GM12878 (cell line): ENCODE data around the gene PAX5. TPM values are rescaled to one million over a fixed set of nuclear protein-coding genes. Genes with fewer than 3 reads are reported as not detected.

Experiments
- ATAC-seq: fragments of 200-7000 bp; cut with Tn5 transposase; 3 replicates; pipeline ENCODE4 v1.9.1; 2020; ENCODE audit warnings: mild to moderate bottlenecking, moderate library complexity
- BruUV-seq: library from RNA; stranded (reverse); fragments of 400-500 nt; replicated peaks from 2 replicates; lab custom pipeline; 2021; lab: Mats Ljungman, UMichigan
- CTCF ChIA-PET: fragments of 300-600 bp; sonication (Branson Sonifier 250); formaldehyde crosslinking; extraction: SDS; loops from one replicate; lab custom pipeline; 2021; ENCODE audit warnings: inconsistent platforms; lab: Yijun Ruan, JAX
- POLR2A ChIA-PET: fragments of 350-600 bp; formaldehyde crosslinking; extraction: SDS; loops from one replicate; lab custom pipeline; 2021; ENCODE audit warnings: inconsistent platforms; lab: Charles Lee
- RAD21 ChIA-PET: fragments of 300-600 bp; sonication (Branson Sonifier 250); formaldehyde crosslinking; loops from one replicate; lab custom pipeline; 2023; ENCODE audit warnings: antibody characterized with exemption; ENCODE audit not compliant: unreplicated experiment; lab: Charles Lee
- SMC1A ChIA-PET: fragments of 300-600 bp; sonication (Branson Sonifier 250); formaldehyde crosslinking; loops from one replicate; lab custom pipeline; 2023; ENCODE audit not compliant: unreplicated experiment, uncharacterized antibody; lab: Charles Lee
- DNase-seq: peaks from one replicate; pipeline ENCODE4 v3.0.0-alpha.2; 2011; ENCODE audit warnings: low read depth, low spot score
- FAIRE-seq: peaks from 3 replicates; lab custom pipeline; 2011; peaks lifted over from hg19 to GRCh38; lab: Jason Lieb, UNC
- H2AFZ ChIP-seq: 2 replicates; pipeline ENCODE4 v1.6.0; 2011; ENCODE audit warnings: low read depth, low read length, control low read depth; ENCODE audit not compliant: control insufficient read depth
- H3K27ac ChIP-seq: 2 replicates; pipeline ENCODE4 v1.5.1; 2011; ENCODE audit warnings: control low read depth; ENCODE audit not compliant: control insufficient read depth, insufficient read depth
- H3K27me3 ChIP-seq, 2 experiments: replicated peaks in 1 of 2; 2 replicates each; pipeline versions ENCODE4 v1.6.0 to v1.6.1; 2011; ENCODE audit warnings: low read length in 1 of 2; ENCODE audit not compliant: control insufficient read depth in 2 of 2, insufficient read depth in 2 of 2
- H3K36me3 ChIP-seq, 2 experiments: 2 replicates each; pipeline ENCODE4 v1.5.1; 2011; ENCODE audit warnings: low read length in 1 of 2; ENCODE audit not compliant: control insufficient read depth in 2 of 2, insufficient read depth in 2 of 2
- H3K4me1 ChIP-seq: 2 replicates; pipeline ENCODE4 v1.6.1; 2011; ENCODE audit warnings: mild to moderate bottlenecking, low read length, moderate library complexity, mixed read lengths; ENCODE audit not compliant: control insufficient read depth, insufficient read depth
- H3K4me2 ChIP-seq: 2 replicates; pipeline ENCODE4 v1.6.0; 2011; ENCODE audit warnings: control low read depth; ENCODE audit not compliant: control insufficient read depth, insufficient read depth
- H3K4me3 ChIP-seq: fragments of 200-600 bp; sonication (generic); 2 replicates; pipeline ENCODE4 v1.5.1; 2016
- H3K79me2 ChIP-seq: 2 replicates; pipeline ENCODE4 v1.6.0; 2011; ENCODE audit warnings: low read length; ENCODE audit not compliant: control insufficient read depth, insufficient read depth
- H3K9ac ChIP-seq: 2 replicates; pipeline ENCODE4 v1.8.0; 2011; ENCODE audit warnings: low read length, control low read depth, mixed read lengths; ENCODE audit not compliant: control insufficient read depth, insufficient read depth
- H3K9me3 ChIP-seq: replicated peaks from 3 replicates; pipeline ENCODE4 v1.5.1; 2011; ENCODE audit warnings: mild to moderate bottlenecking, low read length; ENCODE audit not compliant: control insufficient read depth, insufficient read depth
- H4K20me1 ChIP-seq: 2 replicates; pipeline ENCODE4 v1.6.0; 2011; ENCODE audit not compliant: control insufficient read depth, insufficient read depth
- ASH2L ChIP-seq: fragments of 300-600, 200-600 bp; sonication (generic); IDR thresholded peaks from 2 replicates; pipeline ENCODE4 v1.6.1; 2017; ENCODE audit warnings: low read depth, mild to moderate bottlenecking, borderline replicate concordance
- ATF7 ChIP-seq: fragments of 450-650 bp; IDR thresholded peaks from 2 replicates; pipeline ENCODE4 v1.6.1; 2016; ENCODE audit warnings: low read depth, mild to moderate bottlenecking
- BACH1 ChIP-seq: fragments of 450-650 bp; IDR thresholded peaks from 2 replicates; pipeline ENCODE4 v1.6.1; 2017; ENCODE audit warnings: mild to moderate bottlenecking, borderline replicate concordance
- E2F8 ChIP-seq: fragments of 450-650 bp; IDR thresholded peaks from 2 replicates; pipeline ENCODE4 v1.6.1; 2018; ENCODE audit warnings: mild to moderate bottlenecking, low read depth, moderate library complexity; ENCODE audit not compliant: partially characterized antibody
- ELK1 ChIP-seq: IDR thresholded peaks from 2 replicates; pipeline ENCODE4 v1.6.1; 2012; ENCODE audit warnings: low read depth, low read length, improper control_type of control experiment
- FOXM1 ChIP-seq: IDR thresholded peaks from 2 replicates; pipeline ENCODE4 v1.6.1; 2012; ENCODE audit warnings: low read depth, mild to moderate bottlenecking, inconsistent platforms, low read length, moderate library complexity
- HDAC2 ChIP-seq: fragments of 200-600 bp; sonication (generic); IDR thresholded peaks from 2 replicates; pipeline ENCODE4 v1.6.1; 2017
- KAT2A ChIP-seq: conservative IDR thresholded peaks from 2 replicates; pipeline ENCODE4 v1.6.1; 2011; ENCODE audit warnings: low read depth, low read length; ENCODE audit not compliant: control insufficient read depth
- MYC ChIP-seq: IDR thresholded peaks from 2 replicates; pipeline ENCODE4 v1.6.1; 2011; ENCODE audit warnings: mild to moderate bottlenecking, low read length, moderate library complexity, inconsistent platforms; ENCODE audit not compliant: insufficient read depth, insufficient replicate concordance, insufficient read length, severe bottlenecking
- PAX5 ChIP-seq: IDR thresholded peaks from 2 replicates; pipeline ENCODE4 v1.6.1; 2011; ENCODE audit warnings: low read depth, low read length, borderline replicate concordance
- RAD21 ChIP-seq: IDR thresholded peaks from 2 replicates; pipeline ENCODE4 v1.6.1; 2011; ENCODE audit warnings: mild to moderate bottlenecking, low read depth, low read length, moderate library complexity; ENCODE audit not compliant: insufficient read depth
- RUNX3 ChIP-seq: IDR thresholded peaks from 2 replicates; pipeline ENCODE4 v1.6.1; 2012; ENCODE audit warnings: low read length, inconsistent platforms
- SMARCA5 ChIP-seq: fragments of 450-650 bp; IDR thresholded peaks from 2 replicates; pipeline ENCODE4 v1.6.1; 2017; ENCODE audit warnings: mild to moderate bottlenecking
- SPI1 ChIP-seq: IDR thresholded peaks from 2 replicates; pipeline ENCODE4 v1.6.1; 2011; ENCODE audit warnings: low read depth, mild to moderate bottlenecking, low read length, moderate library complexity, borderline replicate concordance; ENCODE audit not compliant: insufficient read depth
- YY1 ChIP-seq: IDR thresholded peaks from 2 replicates; pipeline ENCODE4 v1.6.1; 2011; ENCODE audit warnings: low read depth, mild to moderate bottlenecking, low read length
- ZZZ3 ChIP-seq: IDR thresholded peaks from 2 replicates; pipeline ENCODE4 v1.6.1; 2011; ENCODE audit warnings: low read depth; ENCODE audit not compliant: control insufficient read depth, insufficient read length
- WGBS: methylation state at CpG from one replicate; pipeline ENCODE4 v1.1.6; 2016; ENCODE audit warnings: low lambda C conversion rate; ENCODE audit not compliant: insufficient replicate concordance, insufficient coverage; ENCODE audit errors: missing lambda C conversion rate; 5-methylcytosine and 5-hydroxymethylcytosine counted together
- in situ Hi-C: fragments of 300-500 bp; cut with MboI; formaldehyde crosslinking; loops from 9 replicates; pipeline ENCODE4 v1.14.3; 2018; ENCODE audit warnings: mixed read lengths
- intact Hi-C: fragments of 100-400 bp; cut with micrococcal nuclease; formaldehyde crosslinking; loops from one replicate; pipeline ENCODE4 v1.14.2; 2022; ENCODE audit not compliant: unreplicated experiment
- polyA plus RNA-seq, 11 experiments: library from polyadenylated mRNA; depleted of rRNA in 4 of 11; unstranded in 6 of 11; stranded (reverse) in 5 of 11; fragments of >200 nt; fragmentation: Nextera tagmentation in 4 of 11; fragmentation: Illumina TruSeq in 1 of 11; extraction: Ambion mirVana in 4 of 11; extraction: Trizol in 1 of 11; gene quantifications; 1 replicate in 1 of 11; 2 replicates in 10 of 11; pipeline versions ENCODE4 v1.2.1 to v1.2.3, GENCODE V29; 2011 to 2016; ENCODE audit warnings: inconsistent platforms in 2 of 11, missing spikeins in 2 of 11, low read depth in 1 of 11
- total RNA-seq, 4 experiments: library from RNA; depleted of rRNA in 3 of 4; stranded (reverse); fragments of >200 nt in 3 of 4; fragmentation: Illumina TruSeq in 1 of 4; extraction: Trizol in 1 of 4; gene quantifications; 2 replicates each; pipeline versions ENCODE4 v1.2.1 to v1.2.3, GENCODE V29; 2013 to 2021
- TF ChIP-seq, protein P1 (sequence below), 3 experiments: IDR thresholded peaks in 2 of 3; conservative IDR thresholded peaks in 1 of 3; 2 replicates each; pipeline ENCODE4 v1.5.1; 2011; ENCODE audit warnings: low read depth in 3 of 3, low read length in 3 of 3, mild to moderate bottlenecking in 3 of 3, control low read depth in 2 of 3, moderate library complexity in 2 of 3, inconsistent platforms in 1 of 3, mixed read lengths in 1 of 3; ENCODE audit not compliant: control insufficient read depth in 2 of 3, insufficient read depth in 1 of 3; ENCODE audit errors: extremely low read depth in 1 of 3

PAX5 gene
- total and polyA plus RNA-seq, 10 of the 15 experiments (the other 5 are each of a cell fraction or from before 2014, with no cell fraction given): 2.2 to 123 (median 31.9) TPM

- Histone ChIP-seq H3K79me2 (peaks cover 95% of the 10 kb centered on the region), H3K27ac (peak overlapping the region; percentile 98), H2AFZ (no peak overlapping the region), H3K27me3 (no peaks in the 10 kb centered on the region), H3K9me3 (no peaks in the 10 kb centered on the region), H4K20me1 (no peaks in the 10 kb centered on the region), H3K36me3 (peaks cover 11 to 26% of the 10 kb centered on the region in 2 experiments; a peak in 3 of 4 replicates), H3K4me2 (peak overlapping the region; percentile 84), H3K9ac (peak overlapping the region; percentile 51), H3K4me3 (peak overlapping the region; percentile 58; the same call in 1 of the 2 replicates), H3K4me1 (peaks cover 92% of the 10 kb centered on the region)
- no peak for DNase-seq
- in situ Hi-C loops (no loop called here), intact Hi-C loops (loop anchor here (2.0 to 10.0 kb wide), 5 partner anchors 55 to 375 kb away; no protein-coding TSS in a partner anchor)
- ATAC-seq: peak; percentile 51
- ChIA-PET POLR2A (interaction anchor here (1.1 to 17.3 kb wide), 4 partner anchors 10 to 324 kb away, joined by 3 to 354 read pairs (median 18); no protein-coding TSS in a partner anchor), RAD21 (interaction anchor here (0.8 to 7.6 kb wide), 13 partner anchors 10 to 411 kb away, joined by 3 to 175 read pairs (median 4); no protein-coding TSS in a partner anchor), CTCF (interaction anchor here (0.6 to 7.5 kb wide), 16 partner anchors 10 to 338 kb away, joined by 3 to 112 read pairs (median 6); partner anchors contain the start of gene PAX5), SMC1A (interaction anchor here (0.6 to 3.0 kb wide), 20 partner anchors 22 to 329 kb away, joined by 3 to 30 read pairs (median 3); no protein-coding TSS in a partner anchor)
- FAIRE-seq: no peak
- BruUV-seq: no TSS peak
- WGBS: 2% methylated on average over 8 of the region's 8 CpGs
- TF ChIP-seq ASH2L (no peak), ELK1 (peak; percentile 78), HDAC2 (no peak), BACH1 (0 out of 2 replicates have a peak, but pooled peaks have one; percentile 8), RAD21 (peak; percentile 32; the same call in 1 of the 2 replicates), KAT2A (no peak), ATF7 (0 out of 2 replicates have a peak, but pooled peaks have one; percentile 16), RUNX3 (no peak), YY1 (peak; percentile 58; the same call in 1 of the 2 replicates), PAX5 (no peak), SMARCA5 (0 out of 2 replicates have a peak, but pooled peaks have one; percentile 36), ZZZ3 (no peak), FOXM1 (no peak), SPI1 (peak; percentile 81), E2F8 (no peak), MYC (no peak)
- TF ChIP-seq, protein P1, sequence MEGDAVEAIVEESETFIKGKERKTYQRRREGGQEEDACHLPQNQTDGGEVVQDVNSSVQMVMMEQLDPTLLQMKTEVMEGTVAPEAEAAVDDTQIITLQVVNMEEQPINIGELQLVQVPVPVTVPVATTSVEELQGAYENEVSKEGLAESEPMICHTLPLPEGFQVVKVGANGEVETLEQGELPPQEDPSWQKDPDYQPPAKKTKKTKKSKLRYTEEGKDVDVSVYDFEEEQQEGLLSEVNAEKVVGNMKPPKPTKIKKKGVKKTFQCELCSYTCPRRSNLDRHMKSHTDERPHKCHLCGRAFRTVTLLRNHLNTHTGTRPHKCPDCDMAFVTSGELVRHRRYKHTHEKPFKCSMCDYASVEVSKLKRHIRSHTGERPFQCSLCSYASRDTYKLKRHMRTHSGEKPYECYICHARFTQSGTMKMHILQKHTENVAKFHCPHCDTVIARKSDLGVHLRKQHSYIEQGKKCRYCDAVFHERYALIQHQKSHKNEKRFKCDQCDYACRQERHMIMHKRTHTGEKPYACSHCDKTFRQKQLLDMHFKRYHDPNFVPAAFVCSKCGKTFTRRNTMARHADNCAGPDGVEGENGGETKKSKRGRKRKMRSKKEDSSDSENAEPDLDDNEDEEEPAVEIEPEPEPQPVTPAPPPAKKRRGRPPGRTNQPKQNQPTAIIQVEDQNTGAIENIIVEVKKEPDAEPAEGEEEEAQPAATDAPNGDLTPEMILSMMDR (IDR thresholded peaks at IDR 0.05 in 2 of 3, conservative IDR thresholded peaks at IDR 0.05 in 1 of 3; ENCODE audit: control insufficient read depth in 2 of 3, extremely low read depth in 1 of 3, insufficient read depth in 1 of 3, low read depth in 3 of 3, low read length in 3 of 3): peak; percentile 46 to 55 (median 48); a peak in 5 of 6 replicates
Measured at GRCh38 chr9:36999728-37000333, 34.2 kb downstream of the PAX5 start.
